ENCODE data around the gene PDK4. TPM values are rescaled to one million over a fixed set of nuclear protein-coding genes. Genes with fewer than 3 reads are reported as not detected.
"Not testable (repeated sequence)": the region's sequence is repeated elsewhere in the genome, so short reads cannot be mapped to it uniquely, and the experiment has no call there.

The PDK4 gene
- total RNA-seq, 2 donors from 2014 or later, result 79.5 to 316 TPM

DNA sequence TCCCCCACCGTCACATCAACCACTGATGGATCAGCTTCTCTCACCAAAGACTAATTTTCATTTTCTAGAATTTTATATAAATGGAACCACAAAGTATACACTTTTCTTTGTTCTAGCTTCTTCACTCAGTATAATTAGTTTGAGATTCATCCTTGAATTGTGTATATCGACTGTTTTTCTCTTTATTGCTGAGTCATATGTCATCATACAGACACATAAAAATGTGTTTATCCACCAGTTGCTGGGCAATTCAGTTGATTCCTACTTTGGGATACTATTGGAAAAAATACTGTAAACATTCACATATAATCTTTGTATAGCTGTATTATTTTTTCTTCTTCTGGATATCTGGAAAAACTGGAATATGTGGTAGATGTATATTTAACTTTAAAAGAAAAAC is 26.6 kb downstream of the PDK4 start:
- ATAC-seq (ENCODE audit: insufficient number of reproducible peaks, low FRiP score, low read depth), result no peak

DNA sequence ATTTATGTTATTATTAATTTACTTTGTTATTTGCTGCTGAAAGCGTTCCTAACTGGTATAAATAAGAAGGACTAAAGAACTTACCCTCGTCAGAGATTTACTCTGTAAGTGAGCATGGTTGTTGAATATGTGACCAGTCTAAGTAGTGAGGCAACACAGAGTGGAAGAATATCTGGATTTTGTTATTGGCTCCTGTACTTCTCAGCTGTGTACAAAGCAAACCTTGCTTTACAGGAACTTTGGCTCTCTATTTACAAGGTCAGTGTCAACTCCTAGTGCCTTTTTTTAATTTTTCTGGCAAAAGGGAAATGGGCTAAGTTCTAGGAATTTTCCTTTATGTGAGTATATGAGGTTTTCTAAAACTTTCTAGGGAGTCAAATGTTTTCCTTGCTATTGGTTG is 35.6 kb downstream of the PDK4 start:
- H3K4me1 ChIP-seq (ENCODE audit: control insufficient read depth in 1 of 2, low read depth in 2 of 2), result peaks cover 0 to 5% of the 10 kb centered on the region in 2 donors
- no peaks in the 10 kb centered on the region for H3K27me3 ChIP-seq (replicated peaks; ENCODE audit: insufficient read depth)
- no peak overlapping the region for H3K4me3 ChIP-seq
- H3K9me3 ChIP-seq, result no peaks in the 10 kb centered on the region
- TF ChIP-seq, protein P1, sequence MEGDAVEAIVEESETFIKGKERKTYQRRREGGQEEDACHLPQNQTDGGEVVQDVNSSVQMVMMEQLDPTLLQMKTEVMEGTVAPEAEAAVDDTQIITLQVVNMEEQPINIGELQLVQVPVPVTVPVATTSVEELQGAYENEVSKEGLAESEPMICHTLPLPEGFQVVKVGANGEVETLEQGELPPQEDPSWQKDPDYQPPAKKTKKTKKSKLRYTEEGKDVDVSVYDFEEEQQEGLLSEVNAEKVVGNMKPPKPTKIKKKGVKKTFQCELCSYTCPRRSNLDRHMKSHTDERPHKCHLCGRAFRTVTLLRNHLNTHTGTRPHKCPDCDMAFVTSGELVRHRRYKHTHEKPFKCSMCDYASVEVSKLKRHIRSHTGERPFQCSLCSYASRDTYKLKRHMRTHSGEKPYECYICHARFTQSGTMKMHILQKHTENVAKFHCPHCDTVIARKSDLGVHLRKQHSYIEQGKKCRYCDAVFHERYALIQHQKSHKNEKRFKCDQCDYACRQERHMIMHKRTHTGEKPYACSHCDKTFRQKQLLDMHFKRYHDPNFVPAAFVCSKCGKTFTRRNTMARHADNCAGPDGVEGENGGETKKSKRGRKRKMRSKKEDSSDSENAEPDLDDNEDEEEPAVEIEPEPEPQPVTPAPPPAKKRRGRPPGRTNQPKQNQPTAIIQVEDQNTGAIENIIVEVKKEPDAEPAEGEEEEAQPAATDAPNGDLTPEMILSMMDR (IDR thresholded peaks at IDR 0.05), result no peak
- ATAC-seq (ENCODE audit: insufficient number of reproducible peaks, low FRiP score, low read depth), result no peak
- H3K36me3 ChIP-seq, result no peaks in the 10 kb centered on the region
- DNase-seq (ENCODE audit: low spot score), result no peak
- H3K27ac ChIP-seq, result no peak overlapping the region

More for the DNA sequence above, 26.6 kb downstream of the PDK4 start:
- TF ChIP-seq, protein P1 (IDR thresholded peaks at IDR 0.05), result no peak
- no peak for DNase-seq (ENCODE audit: low spot score)
- no peak overlapping the region for H3K4me3 ChIP-seq
- no peak overlapping the region for H3K27ac ChIP-seq
- H3K9me3 ChIP-seq, result no peaks in the 10 kb centered on the region
- H3K27me3 ChIP-seq (replicated peaks; ENCODE audit: insufficient read depth), result no peaks in the 10 kb centered on the region
- no peaks in the 10 kb centered on the region for H3K36me3 ChIP-seq
- no peaks in the 10 kb centered on the region for H3K4me1 ChIP-seq (ENCODE audit: control insufficient read depth in 1 of 2, low read depth in 2 of 2)

DNA sequence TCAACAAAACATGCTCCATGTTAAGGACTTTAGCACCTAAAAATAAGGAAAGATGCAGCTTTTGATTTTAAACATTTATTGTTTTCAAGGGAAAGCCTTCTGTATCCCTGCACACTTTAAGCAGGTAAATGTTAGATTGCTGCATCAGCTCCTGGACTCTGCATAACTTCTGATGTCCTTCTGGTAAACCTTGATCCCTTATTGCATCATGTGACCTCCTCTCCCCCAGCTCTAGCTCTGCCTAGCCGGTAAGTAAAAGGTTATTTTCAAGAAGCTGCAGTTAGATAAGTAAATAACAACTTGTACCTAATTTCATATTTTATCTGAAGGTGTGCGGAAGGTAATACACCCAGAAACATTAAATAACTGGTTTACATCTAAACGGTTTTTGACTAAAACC is 37.5 kb downstream of the PDK4 start:
- Histone ChIP-seq H3K27me3 (replicated peaks; ENCODE audit: insufficient read depth) (no peaks in the 10 kb centered on the region), H3K4me1 (ENCODE audit: control insufficient read depth in 1 of 2, low read depth in 2 of 2) (peaks cover 0 to 6% of the 10 kb centered on the region in 2 donors), H3K9me3 (no peaks in the 10 kb centered on the region), H3K4me3 (no peak overlapping the region), H3K27ac (no peak overlapping the region), H3K36me3 (no peaks in the 10 kb centered on the region)
- no peak for DNase-seq (ENCODE audit: low spot score)
- TF ChIP-seq, protein P1 (IDR thresholded peaks at IDR 0.05), result no peak
- no peak for ATAC-seq (ENCODE audit: insufficient number of reproducible peaks, low FRiP score, low read depth)

DNA sequence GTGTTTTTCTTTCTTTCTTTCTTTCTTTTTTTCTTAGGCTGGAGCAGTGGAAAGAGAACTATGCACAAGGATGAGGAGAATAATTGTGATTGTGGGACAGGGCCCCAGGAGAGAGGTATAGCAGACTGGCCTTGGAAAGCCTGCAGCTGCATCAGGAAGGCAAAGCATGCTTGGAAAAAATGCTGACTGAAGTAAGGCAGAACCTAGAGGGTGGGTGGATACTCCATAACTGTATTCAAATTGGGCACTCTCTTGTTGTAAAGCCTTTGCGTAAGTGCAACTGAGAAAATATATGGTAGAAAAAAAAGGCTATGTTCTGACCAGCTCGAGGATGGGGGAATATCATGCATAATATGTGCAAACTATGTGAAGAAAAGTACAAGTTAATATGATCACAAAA is 39.5 kb downstream of the PDK4 start:
- Histone ChIP-seq H3K27me3 (replicated peaks; ENCODE audit: insufficient read depth) (no peaks in the 10 kb centered on the region), H3K4me3 (no peak overlapping the region), H3K4me1 (ENCODE audit: control insufficient read depth in 1 of 2, low read depth in 2 of 2) (peaks cover 0 to 18% of the 10 kb centered on the region in 2 donors), H3K36me3 (no peaks in the 10 kb centered on the region), H3K27ac (no peak overlapping the region), H3K9me3 (no peaks in the 10 kb centered on the region)
- no peak for DNase-seq (ENCODE audit: low spot score)
- ATAC-seq (ENCODE audit: insufficient number of reproducible peaks, low FRiP score, low read depth), result no peak
- TF ChIP-seq, protein P1 (IDR thresholded peaks at IDR 0.05), result no peak

DNA sequence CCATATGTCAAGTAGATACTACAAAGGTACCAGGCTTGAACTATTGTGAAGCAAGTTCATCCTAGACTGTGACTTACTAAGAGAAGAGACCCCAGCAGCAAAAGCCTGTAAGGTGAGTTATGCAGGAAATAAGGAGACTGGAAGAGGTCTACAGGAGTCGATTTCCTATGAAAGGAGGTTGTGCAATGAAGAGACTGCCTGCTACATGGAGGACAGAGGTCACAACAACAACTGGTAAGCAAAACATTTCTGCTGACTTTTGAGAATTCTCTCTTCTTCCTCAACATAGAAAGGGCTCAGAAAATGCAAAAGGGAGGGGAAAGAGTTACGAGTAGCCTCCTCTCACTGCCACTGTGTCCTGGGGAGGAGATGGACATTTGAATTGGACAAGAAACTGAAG is 42.4 kb downstream of the PDK4 start:
- ATAC-seq (ENCODE audit: insufficient number of reproducible peaks, low FRiP score, low read depth) (no peak), DNase-seq (ENCODE audit: low spot score) (no peak)
- Histone ChIP-seq H3K4me1 (ENCODE audit: control insufficient read depth in 1 of 2, low read depth in 2 of 2) (peaks cover 15 to 44% of the 10 kb centered on the region in 2 donors), H3K9me3 (no peaks in the 10 kb centered on the region), H3K36me3 (no peaks in the 10 kb centered on the region), H3K27me3 (replicated peaks; ENCODE audit: insufficient read depth) (no peaks in the 10 kb centered on the region), H3K27ac (no peak overlapping the region), H3K4me3 (no peak overlapping the region)
- TF ChIP-seq, protein P1 (IDR thresholded peaks at IDR 0.05), result no peak

DNA sequence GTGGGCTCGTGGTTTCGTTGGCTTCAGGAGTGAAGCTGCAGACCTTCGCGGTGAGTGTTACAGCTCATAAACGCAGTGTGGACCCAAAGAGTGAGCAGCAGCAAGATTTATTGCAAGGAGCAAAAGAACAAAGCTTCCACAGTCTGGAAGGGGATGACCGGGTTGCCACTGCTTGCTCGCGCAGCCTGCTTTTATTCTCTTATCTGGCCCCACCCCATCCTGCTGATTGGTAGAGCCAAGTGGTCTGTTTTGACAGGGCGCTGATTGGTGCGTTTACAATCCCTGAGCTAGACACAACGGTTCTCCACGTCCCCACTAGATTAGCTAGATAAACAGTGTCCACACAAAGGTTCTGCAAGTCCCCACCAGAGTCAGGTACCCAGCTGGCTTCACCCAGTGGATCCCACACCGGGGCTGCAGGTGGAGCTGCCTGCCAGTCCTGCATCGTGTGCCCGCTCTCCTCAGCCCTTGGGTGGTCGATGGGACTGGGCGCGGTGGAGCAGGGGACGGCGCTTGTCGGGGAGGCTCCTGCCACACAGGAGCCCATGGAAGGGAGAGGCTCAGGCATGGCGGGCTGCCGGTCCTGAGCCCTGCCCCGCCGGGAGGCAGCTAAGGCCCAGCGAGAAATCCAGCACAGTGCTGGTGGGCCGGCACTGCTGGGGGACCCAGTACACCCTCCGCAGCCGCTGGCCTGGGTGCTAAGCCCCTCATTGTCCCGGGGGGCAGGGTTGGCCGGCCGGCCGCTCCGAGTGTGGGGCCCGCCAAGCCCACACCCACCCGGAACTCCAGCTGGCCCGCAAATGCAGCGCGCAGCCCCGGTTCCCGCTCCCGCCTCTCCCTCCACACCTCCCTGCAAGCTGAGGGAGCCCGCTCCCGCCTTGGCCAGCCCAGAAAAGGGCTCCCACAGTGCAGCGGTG is 44.0 kb downstream of the PDK4 start:
- H3K27me3 ChIP-seq (replicated peaks; ENCODE audit: insufficient read depth); H3K9me3 ChIP-seq; H3K27ac ChIP-seq; H3K4me3 ChIP-seq; ATAC-seq (ENCODE audit: insufficient number of reproducible peaks, low FRiP score, low read depth); H3K36me3 ChIP-seq; DNase-seq (ENCODE audit: low spot score): not testable (repeated sequence)
- H3K4me1 ChIP-seq (ENCODE audit: control insufficient read depth in 1 of 2, low read depth in 2 of 2), result peaks cover 25 to 60% of the 10 kb centered on the region in 2 donors
